H9 (cell line): ENCODE results near the gene SST. TPM values are rescaled to one million over a fixed set of nuclear protein-coding genes. Genes with fewer than 3 reads are reported as not detected.

Experiments
- DNase-seq: peaks from one replicate; pipeline ENCODE4 v3.0.0-alpha.2; 2017
- H2AFZ ChIP-seq: one replicate; pipeline ENCODE4 v1.6.1; 2013; ENCODE audit warnings: mild to moderate bottlenecking, low read length, control low read depth, moderate library complexity
- H2AK5ac ChIP-seq: 2 replicates; pipeline ENCODE4 v1.6.1; 2013; ENCODE audit warnings: low read length, control low read depth, mixed read lengths; ENCODE audit not compliant: insufficient read length
- H2BK120ac ChIP-seq: one replicate; pipeline ENCODE4 v1.6.1; 2013; ENCODE audit warnings: low read depth, mild to moderate bottlenecking, low read length, control low read depth, inconsistent platforms; ENCODE audit not compliant: poor library complexity, severe bottlenecking
- H2BK12ac ChIP-seq: 2 replicates; pipeline ENCODE4 v1.6.1; 2013; ENCODE audit warnings: low read length, control low read depth, mixed read lengths, low read depth; ENCODE audit not compliant: insufficient read length
- H2BK15ac ChIP-seq: 2 replicates; pipeline ENCODE4 v1.6.1; 2013; ENCODE audit warnings: low read depth, low read length, control low read depth
- H2BK20ac ChIP-seq: one replicate; pipeline ENCODE4 v1.6.1; 2013; ENCODE audit warnings: low read depth, mild to moderate bottlenecking, low read length, control low read depth, inconsistent platforms; ENCODE audit not compliant: poor library complexity, severe bottlenecking
- H2BK5ac ChIP-seq: 2 replicates; pipeline ENCODE4 v1.6.1; 2013; ENCODE audit warnings: low read length, control low read depth, mixed read lengths; ENCODE audit not compliant: insufficient read length
- H3K14ac ChIP-seq: 2 replicates; pipeline ENCODE4 v1.6.1; 2013; ENCODE audit warnings: low read length, control low read depth; ENCODE audit not compliant: insufficient read depth
- H3K18ac ChIP-seq: 2 replicates; pipeline ENCODE4 v1.6.1; 2013; ENCODE audit warnings: low read depth, mild to moderate bottlenecking, mixed read lengths, low read length, control low read depth; ENCODE audit not compliant: insufficient read length
- H3K23ac ChIP-seq: 2 replicates; pipeline ENCODE4 v1.6.1; 2013; ENCODE audit warnings: low read length, control low read depth, mixed read lengths, low read depth; ENCODE audit not compliant: insufficient read length
- H3K23me2 ChIP-seq: 2 replicates; pipeline ENCODE4 v1.6.1; 2013; ENCODE audit warnings: low read depth, mild to moderate bottlenecking, mixed read lengths, low read length, control low read depth; ENCODE audit not compliant: insufficient read length, poor library complexity, severe bottlenecking
- H3K27ac ChIP-seq: 2 replicates; pipeline ENCODE4 v1.5.1; 2013; ENCODE audit warnings: low read length, control low read depth, mixed read lengths, low read depth; ENCODE audit not compliant: insufficient read length
- H3K27me3 ChIP-seq: 2 replicates; pipeline ENCODE4 v1.6.1; 2013; ENCODE audit warnings: low read length, control low read depth, inconsistent platforms; ENCODE audit not compliant: insufficient read depth
- H3K4ac ChIP-seq: 2 replicates; pipeline ENCODE4 v1.6.1; 2013; ENCODE audit warnings: low read depth, mild to moderate bottlenecking, control low read depth, inconsistent platforms, low read length, moderate library complexity
- H3K4me1 ChIP-seq: 2 replicates; pipeline ENCODE4 v1.6.1; 2013; ENCODE audit warnings: low read length, control low read depth, inconsistent platforms; ENCODE audit not compliant: insufficient read depth
- H3K4me2 ChIP-seq: 2 replicates; pipeline ENCODE4 v1.6.1; 2013; ENCODE audit warnings: low read length, control low read depth, mixed read lengths; ENCODE audit not compliant: insufficient read length, insufficient read depth
- H3K56ac ChIP-seq: 2 replicates; pipeline ENCODE4 v1.6.1; 2013; ENCODE audit warnings: low read depth, mild to moderate bottlenecking, mixed read lengths, low read length, control low read depth; ENCODE audit not compliant: insufficient read length
- H3K79me1 ChIP-seq: 2 replicates; pipeline ENCODE4 v1.6.1; 2013; ENCODE audit warnings: low read depth, mild to moderate bottlenecking, moderate library complexity, low read length, control low read depth, inconsistent platforms; ENCODE audit not compliant: insufficient read depth, poor library complexity, severe bottlenecking
- H3K79me2 ChIP-seq: 2 replicates; pipeline ENCODE4 v1.6.1; 2013; ENCODE audit warnings: low read length, control low read depth, inconsistent platforms; ENCODE audit not compliant: insufficient read depth
- H3K9ac ChIP-seq: 2 replicates; pipeline ENCODE4 v1.6.1; 2013; ENCODE audit warnings: low read length, control low read depth, mixed read lengths; ENCODE audit not compliant: insufficient read length; ENCODE audit errors: extremely low read depth
- H3K9me3 ChIP-seq: one replicate; pipeline ENCODE4 v1.6.1; 2013; ENCODE audit warnings: low read depth, low read length, inconsistent platforms; ENCODE audit not compliant: control insufficient read depth
- H3T11ph ChIP-seq: one replicate; pipeline ENCODE4 v1.6.1; 2013; ENCODE audit warnings: mild to moderate bottlenecking, low read length, control low read depth, inconsistent platforms
- H4K20me1 ChIP-seq: one replicate; pipeline ENCODE4 v1.6.1; 2013; ENCODE audit not compliant: control insufficient read depth, insufficient read length, insufficient read depth
- H4K5ac ChIP-seq: 2 replicates; pipeline ENCODE4 v1.6.1; 2013; ENCODE audit warnings: low read depth, mild to moderate bottlenecking, mixed read lengths, low read length, control low read depth; ENCODE audit not compliant: insufficient read length
- H4K8ac ChIP-seq: replicated peaks from 2 replicates; pipeline ENCODE4 v1.6.1; 2013; ENCODE audit warnings: low read length, control low read depth, mixed read lengths, low read depth; ENCODE audit not compliant: insufficient read length
- H4K91ac ChIP-seq: 2 replicates; pipeline ENCODE4 v1.6.1; 2013; ENCODE audit warnings: low read depth, mild to moderate bottlenecking, moderate library complexity, mixed read lengths, low read length, control low read depth; ENCODE audit not compliant: insufficient read length
- H3K27ac Mint-ChIP-seq, 3 experiments: 2 replicates in 2 of 3; 3 replicates in 1 of 3; pipeline ENCODE4 v1.8.0; 2020 to 2021; ENCODE audit warnings: mixed read lengths in 3 of 3, mild to moderate bottlenecking in 1 of 3, moderate library complexity in 1 of 3
- H3K27me3 Mint-ChIP-seq: 2 replicates; pipeline ENCODE4 v1.8.0; 2021; ENCODE audit warnings: low read depth, mild to moderate bottlenecking, moderate library complexity, mixed read lengths
- H3K36me3 Mint-ChIP-seq, 3 experiments: 2 replicates in 2 of 3; 3 replicates in 1 of 3; pipeline ENCODE4 v1.8.0; 2020 to 2021; ENCODE audit warnings: low read depth in 3 of 3, mixed read lengths in 3 of 3; ENCODE audit not compliant: insufficient read depth in 1 of 3
- H3K4me1 Mint-ChIP-seq, 2 experiments: 2 replicates each; pipeline ENCODE4 v1.8.0; 2020; ENCODE audit warnings: mixed read lengths in 2 of 2
- H3K4me3 Mint-ChIP-seq, 2 experiments: 2 replicates in 1 of 2; 3 replicates in 1 of 2; pipeline ENCODE4 v1.8.0; 2020 to 2021; ENCODE audit warnings: mild to moderate bottlenecking in 2 of 2, mixed read lengths in 2 of 2, moderate library complexity in 1 of 2
- H3K9me3 Mint-ChIP-seq, 2 experiments: 2 replicates in 1 of 2; 3 replicates in 1 of 2; pipeline ENCODE4 v1.8.0; 2020; ENCODE audit warnings: mild to moderate bottlenecking in 2 of 2, mixed read lengths in 2 of 2, moderate library complexity in 1 of 2
- CTCF ChIP-seq: fragments of 200-600 bp; sonication (generic); conservative IDR thresholded peaks from 3 replicates; pipeline ENCODE4 v1.8.0; 2021; ENCODE audit warnings: antibody characterized with exemption, mild to moderate bottlenecking
- WGBS: extraction: QIAGEN DNeasy Blood & Tissue Kit; methylation state at CpG from one replicate; pipeline ENCODE4 v1.1.7; 2013; ENCODE audit warnings: missing lambda C conversion rate, low lambda C conversion rate, mixed read lengths; ENCODE audit not compliant: insufficient read length; ENCODE audit errors: extremely low coverage; 5-methylcytosine and 5-hydroxymethylcytosine counted together
- total RNA-seq: library from RNA; stranded (reverse); gene quantifications from 2 replicates; pipeline ENCODE4 v1.2.1, GENCODE V29; 2021

The SST gene
- total RNA-seq, 1 experiment from 2014 or later = not detected

- Histone ChIP-seq H3T11ph (no peak overlapping the region), H3K18ac (no peak overlapping the region), H2AFZ (no peak overlapping the region)
Measured at GRCh38 chr3:187624588-187624987, 45.6 kb downstream of the SST start.

More at GRCh38 chr3:187624588-187624987, 45.6 kb downstream of the SST start:
- H4K5ac ChIP-seq = no peak overlapping the region
- H3K56ac ChIP-seq = no peak overlapping the region
- H3K27ac Mint-ChIP-seq = no peak overlapping the region
- H4K8ac ChIP-seq = no peak overlapping the region
- DNase-seq = no peak
- peaks cover 52% of the 10 kb centered on the region for H3K27me3 Mint-ChIP-seq
- no peak overlapping the region for H3K4ac ChIP-seq
- H2BK12ac ChIP-seq = no peak overlapping the region
- H2BK15ac ChIP-seq = no peak overlapping the region
- no peaks in the 10 kb centered on the region for H3K79me1 ChIP-seq
- H3K79me2 ChIP-seq = no peaks in the 10 kb centered on the region
- H3K36me3 Mint-ChIP-seq = peaks cover 0 to 1% (median 0%) of the 10 kb centered on the region in 3 experiments; a peak in 1 of 7 replicates
- H3K27me3 ChIP-seq = peaks cover 15% of the 10 kb centered on the region
- no peaks in the 10 kb centered on the region for H3K9me3 Mint-ChIP-seq
- H2AK5ac ChIP-seq = no peak overlapping the region
- H2BK5ac ChIP-seq = no peak overlapping the region
- no CpG with 5 or more reads among the region's 4 CpGs for WGBS
- no peak for TF ChIP-seq CTCF
- H3K4me1 ChIP-seq = peaks cover 5% of the 10 kb centered on the region; the same call in 1 of the 2 replicates
- H3K14ac ChIP-seq = no peak overlapping the region
- no peak overlapping the region for H4K91ac ChIP-seq
- H4K20me1 ChIP-seq = no peaks in the 10 kb centered on the region
- no peak overlapping the region for H3K4me3 Mint-ChIP-seq
- H3K9me3 ChIP-seq = no peaks in the 10 kb centered on the region
- no peak overlapping the region for H3K4me2 ChIP-seq
- no peak overlapping the region for H3K23ac ChIP-seq
- H2BK20ac ChIP-seq = no peak overlapping the region
- H2BK120ac ChIP-seq = no peak overlapping the region
- H3K23me2 ChIP-seq = no peaks in the 10 kb centered on the region
- peaks cover 26 to 32% of the 10 kb centered on the region in 2 experiments for H3K4me1 Mint-ChIP-seq
- H3K9ac ChIP-seq = no peak overlapping the region
- H3K27ac ChIP-seq = no peak overlapping the region
